ENCODE measurements around the gene FAM13C.
A peak's percentile ranks its signal among the peaks of the same experiment; 100 is the strongest.

FAM13C gene

GRCh38 chr10:59393349-59393748 lies 31.0 kb upstream of the FAM13C start:
- TF ChIP-seq MYC (IDR thresholded peaks at IDR 0.05; ENCODE audit: low read depth, low read length) = no peak
- TF ChIP-seq, protein P1, sequence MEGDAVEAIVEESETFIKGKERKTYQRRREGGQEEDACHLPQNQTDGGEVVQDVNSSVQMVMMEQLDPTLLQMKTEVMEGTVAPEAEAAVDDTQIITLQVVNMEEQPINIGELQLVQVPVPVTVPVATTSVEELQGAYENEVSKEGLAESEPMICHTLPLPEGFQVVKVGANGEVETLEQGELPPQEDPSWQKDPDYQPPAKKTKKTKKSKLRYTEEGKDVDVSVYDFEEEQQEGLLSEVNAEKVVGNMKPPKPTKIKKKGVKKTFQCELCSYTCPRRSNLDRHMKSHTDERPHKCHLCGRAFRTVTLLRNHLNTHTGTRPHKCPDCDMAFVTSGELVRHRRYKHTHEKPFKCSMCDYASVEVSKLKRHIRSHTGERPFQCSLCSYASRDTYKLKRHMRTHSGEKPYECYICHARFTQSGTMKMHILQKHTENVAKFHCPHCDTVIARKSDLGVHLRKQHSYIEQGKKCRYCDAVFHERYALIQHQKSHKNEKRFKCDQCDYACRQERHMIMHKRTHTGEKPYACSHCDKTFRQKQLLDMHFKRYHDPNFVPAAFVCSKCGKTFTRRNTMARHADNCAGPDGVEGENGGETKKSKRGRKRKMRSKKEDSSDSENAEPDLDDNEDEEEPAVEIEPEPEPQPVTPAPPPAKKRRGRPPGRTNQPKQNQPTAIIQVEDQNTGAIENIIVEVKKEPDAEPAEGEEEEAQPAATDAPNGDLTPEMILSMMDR (IDR thresholded peaks at IDR 0.05; ENCODE audit: low read depth, low read length) = no peak
- no peak for TF ChIP-seq MAX (IDR thresholded peaks at IDR 0.05; ENCODE audit: low read depth, low read length)
- no peak for TF ChIP-seq POLR2A (IDR thresholded peaks at IDR 0.05; ENCODE audit: extremely low read depth, insufficient read length)
- no peak for DNase-seq (ENCODE audit: low read depth)
- no peak overlapping the region for H3K4me3 ChIP-seq (ENCODE audit: low read depth, low read length)

- DNase-seq (ENCODE audit: low read depth) = no peak
- TF ChIP-seq, protein P1 (IDR thresholded peaks at IDR 0.05; ENCODE audit: low read depth, low read length) = no peak
- no peak for TF ChIP-seq MYC (IDR thresholded peaks at IDR 0.05; ENCODE audit: low read depth, low read length)
- no peak for TF ChIP-seq MAX (IDR thresholded peaks at IDR 0.05; ENCODE audit: low read depth, low read length)
- TF ChIP-seq POLR2A (IDR thresholded peaks at IDR 0.05; ENCODE audit: extremely low read depth, insufficient read length) = no peak
- H3K4me3 ChIP-seq (ENCODE audit: low read depth, low read length) = no peak overlapping the region
Measured at GRCh38 chr10:59391060-59391459, 28.7 kb upstream of the FAM13C start.

GRCh38 chr10:59388671-59388976 lies 26.3 kb upstream of the FAM13C start:
- TF ChIP-seq, protein P1 (IDR thresholded peaks at IDR 0.05; ENCODE audit: low read depth, low read length) = no peak
- TF ChIP-seq POLR2A (IDR thresholded peaks at IDR 0.05; ENCODE audit: extremely low read depth, insufficient read length) (no peak), MYC (IDR thresholded peaks at IDR 0.05; ENCODE audit: low read depth, low read length) (no peak), MAX (IDR thresholded peaks at IDR 0.05; ENCODE audit: low read depth, low read length) (no peak)
- DNase-seq (ENCODE audit: low read depth) = no peak
- no peak overlapping the region for H3K4me3 ChIP-seq (ENCODE audit: low read depth, low read length)

- no peak overlapping the region for H3K4me3 ChIP-seq (ENCODE audit: low read depth, low read length)
- peak; percentile 17 for DNase-seq (ENCODE audit: low read depth)
- TF ChIP-seq, protein P1 (IDR thresholded peaks at IDR 0.05; ENCODE audit: low read depth, low read length) = no peak
- no peak for TF ChIP-seq MAX (IDR thresholded peaks at IDR 0.05; ENCODE audit: low read depth, low read length)
- TF ChIP-seq POLR2A (IDR thresholded peaks at IDR 0.05; ENCODE audit: extremely low read depth, insufficient read length) = no peak
- TF ChIP-seq MYC (IDR thresholded peaks at IDR 0.05; ENCODE audit: low read depth, low read length) = no peak
Measured at GRCh38 chr10:59387951-59388670, 25.8 kb upstream of the FAM13C start.

DNA sequence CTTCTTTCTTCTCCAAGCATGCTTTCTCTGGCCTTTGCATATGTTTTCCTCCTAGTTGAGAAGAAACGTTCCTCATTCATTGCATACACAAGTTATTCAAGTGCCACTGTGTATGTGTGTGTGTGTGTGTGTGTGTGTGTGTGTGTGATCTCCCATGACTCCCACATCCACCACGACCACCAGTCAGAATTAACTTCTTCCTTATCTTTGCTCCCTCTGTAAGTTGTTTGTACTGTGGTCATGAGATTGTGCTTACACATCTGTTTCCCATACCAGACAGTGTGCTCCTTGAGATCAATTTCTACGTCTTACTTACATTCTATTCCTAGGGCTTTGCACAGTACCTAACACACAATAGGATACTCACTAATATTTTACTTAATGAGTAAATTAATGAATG lies 22.4 kb upstream of the FAM13C start:
- TF ChIP-seq, protein P1 (IDR thresholded peaks at IDR 0.05; ENCODE audit: low read depth, low read length) = no peak
- TF ChIP-seq POLR2A (IDR thresholded peaks at IDR 0.05; ENCODE audit: extremely low read depth, insufficient read length) = no peak
- TF ChIP-seq MAX (IDR thresholded peaks at IDR 0.05; ENCODE audit: low read depth, low read length) = no peak
- TF ChIP-seq MYC (IDR thresholded peaks at IDR 0.05; ENCODE audit: low read depth, low read length) = no peak
- no peak for DNase-seq (ENCODE audit: low read depth)
- H3K4me3 ChIP-seq (ENCODE audit: low read depth, low read length) = no peak overlapping the region

Data from NB4 (cell line).